Measurements from ENCODE around the gene MTHFR.

MTHFR gene

GRCh38 chr1:11850156-11850555 is 44.4 kb upstream of the MTHFR start:
- TF ChIP-seq REST (IDR thresholded peaks at IDR 0.05; ENCODE audit: insufficient read depth in 1 of 2, low read depth in 2 of 2, low read length in 2 of 2) (no peak), TAF1 (IDR thresholded peaks at IDR 0.05; ENCODE audit: borderline replicate concordance, insufficient read depth, low read length) (no peak), SIN3A (IDR thresholded peaks at IDR 0.05; ENCODE audit: borderline replicate concordance, insufficient read depth, low read length) (no peak), POLR2AphosphoS5 (IDR thresholded peaks at IDR 0.05; ENCODE audit: low read depth, low read length) (no peak), FOXP2 (optimal IDR thresholded peaks at IDR 0.05; ENCODE audit: borderline replicate concordance, extremely low read depth, extremely low read length, insufficient read depth) (no peak)

GRCh38 chr1:11848373-11848700 is 42.6 kb upstream of the MTHFR start:
- no peak for TF ChIP-seq POLR2AphosphoS5 (IDR thresholded peaks at IDR 0.05; ENCODE audit: low read depth, low read length)

GRCh38 chr1:11847667-11848372 is 42.1 kb upstream of the MTHFR start, which contains the start of gene NPPA:
Gene NPPA (minus strand): TSS chr1:11847783. CDS start chr1:11847684, 99 bp downstream.
- no peak for TF ChIP-seq POLR2AphosphoS5 (IDR thresholded peaks at IDR 0.05; ENCODE audit: low read depth, low read length)
- 0 out of 4 replicates have a peak, but pooled peaks have one; percentile 17 to 60 for TF ChIP-seq REST (IDR thresholded peaks at IDR 0.05; ENCODE audit: insufficient read depth in 1 of 2, low read depth in 2 of 2, low read length in 2 of 2)

GRCh38 chr1:11845641-11846335 is 40.0 kb upstream of the MTHFR start:
- no peak for TF ChIP-seq POLR2AphosphoS5 (IDR thresholded peaks at IDR 0.05; ENCODE audit: low read depth, low read length)
- peak; percentile 92 to 97 for TF ChIP-seq REST (IDR thresholded peaks at IDR 0.05; ENCODE audit: insufficient read depth in 1 of 2, low read depth in 2 of 2, low read length in 2 of 2)

GRCh38 chr1:11842154-11843041 is 36.6 kb upstream of the MTHFR start:
- TF ChIP-seq FOXP2 (optimal IDR thresholded peaks at IDR 0.05; ENCODE audit: borderline replicate concordance, extremely low read depth, extremely low read length, insufficient read depth), result no peak
- TF ChIP-seq SIN3A (IDR thresholded peaks at IDR 0.05; ENCODE audit: borderline replicate concordance, insufficient read depth, low read length), result no peak
- no peak for TF ChIP-seq TAF1 (IDR thresholded peaks at IDR 0.05; ENCODE audit: borderline replicate concordance, insufficient read depth, low read length)
- no peak for TF ChIP-seq REST (IDR thresholded peaks at IDR 0.05; ENCODE audit: insufficient read depth in 1 of 2, low read depth in 2 of 2, low read length in 2 of 2)
- TF ChIP-seq POLR2AphosphoS5 (IDR thresholded peaks at IDR 0.05; ENCODE audit: low read depth, low read length), result no peak

Measured in PFSK-1 (cell line).